Hematopoietic multipotent progenitor cell (in vitro differentiated cells): ENCODE results near the gene CDK13. TPM values are rescaled to one million over a fixed set of nuclear protein-coding genes. Genes with fewer than 3 reads are reported as not detected.
"Not testable (repeated sequence)": the region's sequence is repeated elsewhere in the genome, so short reads cannot be mapped to it uniquely, and the experiment has no call there.

Experiments
- DNase-seq, 3 donors: peaks; one replicate each; pipeline ENCODE4 v3.0.0-alpha.2; 2011 to 2015; ENCODE audit warnings: low read depth in 2 of 3, low spot score in 2 of 3
- small RNA-seq: library from RNA; depleted of rRNA; stranded (forward); fragments of <200 nt; gene quantifications from one replicate; pipeline ENCODE3, GENCODE V24; 2012
- total RNA-seq: library from RNA; depleted of rRNA; stranded (reverse); fragments of >200 nt; gene quantifications from one replicate; pipeline ENCODE4 v1.2.3, GENCODE V29; 2012

The CDK13 gene
- total RNA-seq, 1 donor = 56.6 TPM

- not testable (repeated sequence) for DNase-seq
Observed at GRCh38 chr7:40141916-40142315, 191.9 kb downstream of the CDK13 start.

DNA sequence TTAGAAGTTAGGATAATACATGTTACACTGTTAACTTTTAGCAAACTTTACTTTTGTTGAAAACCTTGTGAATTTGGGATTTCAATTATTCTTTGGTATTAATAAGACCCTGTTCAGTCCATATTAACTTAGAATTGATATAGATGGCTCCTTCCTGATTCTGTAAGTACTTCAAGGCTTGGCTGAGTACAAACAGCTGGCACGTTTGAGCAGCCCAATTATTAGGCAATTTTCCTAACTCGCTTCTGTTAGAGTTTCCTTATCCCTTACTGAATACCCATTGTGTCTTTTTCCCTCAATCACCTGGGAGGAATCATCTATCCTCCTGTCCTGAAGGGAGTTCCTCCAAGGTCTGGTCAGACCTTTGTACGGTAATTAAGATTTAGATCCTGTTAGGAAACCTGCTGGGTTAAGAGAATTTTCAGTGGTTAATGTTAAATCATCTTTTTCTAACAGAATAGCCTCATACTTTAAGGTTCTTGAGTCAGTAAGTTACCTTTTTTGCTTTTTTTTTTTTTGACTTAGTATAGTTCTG is 195.6 kb downstream of the CDK13 start:
- DNase-seq = not testable (repeated sequence)

DNA sequence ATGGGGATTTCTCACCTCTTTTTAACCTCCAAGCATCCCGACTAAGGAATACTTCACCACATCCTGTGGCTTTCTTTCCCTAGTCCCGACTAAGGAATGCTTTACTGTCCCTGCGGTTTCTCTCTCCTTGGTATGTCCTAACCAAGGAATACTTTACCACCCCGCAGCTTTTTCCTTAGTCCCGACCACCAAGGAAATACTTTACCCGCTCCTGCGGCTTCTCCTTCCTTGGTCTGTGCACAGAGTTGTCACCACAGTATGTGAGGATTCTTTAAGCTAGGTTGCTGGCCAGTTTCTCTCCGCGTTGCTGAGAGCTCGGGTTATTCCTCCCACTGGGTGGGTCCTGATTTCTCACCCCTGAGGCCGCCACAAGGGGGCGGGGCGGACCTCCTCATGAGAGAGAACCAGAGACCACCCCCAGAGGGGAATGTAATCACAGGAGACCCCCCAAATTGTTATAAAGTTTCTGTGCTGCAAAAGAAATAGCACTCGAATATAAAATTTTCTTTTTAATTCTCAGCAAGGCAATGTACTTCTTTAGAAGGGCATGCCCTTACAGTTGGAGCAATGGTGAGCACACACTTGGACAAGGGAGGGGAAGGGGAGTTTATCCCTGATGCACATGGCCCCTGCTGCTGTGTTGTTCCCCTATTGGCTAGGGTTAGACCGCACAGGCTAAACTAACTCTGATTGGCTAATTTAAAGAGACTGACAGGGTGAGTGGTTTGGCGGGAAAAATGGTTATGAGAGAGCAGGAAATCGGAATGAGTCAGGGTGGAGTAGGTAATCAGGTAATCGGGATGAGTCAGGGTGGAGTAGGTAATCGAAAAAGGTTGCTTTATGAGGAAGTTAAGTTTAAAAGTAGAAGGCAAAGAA is 197.6 kb downstream of the CDK13 start:
- no peak for DNase-seq

DNA sequence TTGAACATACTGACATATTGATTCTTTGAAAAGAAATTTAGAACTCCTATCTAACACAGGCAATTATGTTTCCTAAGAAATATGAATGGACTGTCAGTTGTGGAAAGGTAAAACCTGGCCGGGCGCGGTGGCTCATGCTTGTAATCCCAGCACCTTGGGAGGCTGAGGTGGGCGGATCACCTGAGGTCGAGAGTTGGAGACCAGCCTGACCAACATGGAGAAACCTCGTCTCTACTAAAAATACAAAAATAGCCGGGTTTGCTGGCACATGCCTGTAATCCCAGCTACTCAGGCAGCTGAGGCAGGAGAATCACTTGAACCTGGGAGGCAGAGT is 198.2 kb downstream of the CDK13 start:
- not testable (repeated sequence) for DNase-seq

DNA sequence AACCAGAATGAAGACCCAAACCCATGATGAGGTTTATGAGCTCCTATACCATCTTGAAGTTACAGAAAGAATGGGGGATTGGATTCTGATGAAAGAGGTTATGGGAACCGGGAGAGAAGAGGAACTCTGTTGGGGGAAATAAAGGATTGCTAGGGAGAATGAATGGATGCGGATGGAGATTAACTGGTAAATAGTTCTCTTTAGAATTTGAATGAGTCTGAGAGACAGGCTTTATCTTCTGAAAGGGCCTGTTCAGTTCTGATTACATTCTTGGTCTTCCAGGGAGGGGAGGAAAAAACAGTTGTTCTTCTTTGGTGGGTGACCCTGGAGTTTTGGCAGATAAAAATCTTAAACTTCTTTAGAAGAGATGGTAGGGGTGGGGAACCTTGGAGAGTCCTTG is 198.6 kb downstream of the CDK13 start:
- no peak for DNase-seq

Small RNAs within 50 kb of the gene (small RNA-seq; reads per million reads assigned to genes)
- gene AC006023.1 (not detected), gene AC006023.2 (not detected)

Other genes with a start within 250 kb of the CDK13 start
- 16.2 TPM for gene MPLKIP, start 184.4 kb downstream of the CDK13 start, total RNA-seq
- gene SUGCT, start 184.7 kb downstream of the CDK13 start, total RNA-seq = 0.81 TPM